Right cardiac atrium (tissue), 5 donors: ENCODE results near the gene TOB2. TPM values are rescaled to one million over a fixed set of nuclear protein-coding genes. Genes with fewer than 3 reads are reported as not detected.
"Not testable (repeated sequence)": the region's sequence is repeated elsewhere in the genome, so short reads cannot be mapped to it uniquely, and the experiment has no call there.

Experiments used
- ATAC-seq, 2 donors: fragments of 200-7000 bp; cut with Tn5 transposase; one replicate each; pipeline versions ENCODE4 v1.8.0 to v1.9.1; 2020; ENCODE audit warnings: moderate library complexity in 2 of 2, mild to moderate bottlenecking in 1 of 2
- DNase-seq, 3 donors: peaks; one replicate each; pipeline ENCODE4 v3.0.0-alpha.2; 2020
- H3K27ac ChIP-seq: one replicate; pipeline ENCODE4 v1.5.1; 2013; ENCODE audit warnings: mild to moderate bottlenecking, low read length, control low read depth, moderate library complexity
- H3K27me3 ChIP-seq: one replicate; pipeline ENCODE4 v1.6.1; 2013; ENCODE audit not compliant: control insufficient read depth, insufficient read depth
- H3K4me1 ChIP-seq: one replicate; pipeline ENCODE4 v1.6.1; 2013; ENCODE audit warnings: low read length; ENCODE audit not compliant: control insufficient read depth, insufficient read depth
- H3K4me3 ChIP-seq: one replicate; pipeline ENCODE4 v1.5.1; 2013; ENCODE audit warnings: low read length, control low read depth
- H3K9me3 ChIP-seq: one replicate; pipeline ENCODE4 v1.6.1; 2013; ENCODE audit warnings: low read length; ENCODE audit not compliant: control insufficient read depth
- WGBS: extraction: QIAGEN DNeasy Blood & Tissue Kit; methylation state at CpG from one replicate; pipeline ENCODE4 v1.1.7; 2013; 5-methylcytosine and 5-hydroxymethylcytosine counted together
- intact Hi-C, 4 donors: fragments of 100-400 bp; cut with DNase I; formaldehyde crosslinking; loops; one replicate each; pipeline versions ENCODE4 v1.11.0 to v1.14.0; 2022 to 2023
- polyA plus RNA-seq: library from polyadenylated mRNA; stranded (reverse); fragments of 200-250 nt; gene quantifications from one replicate; pipeline ENCODE4 v1.2.3, GENCODE V29; 2013
- total RNA-seq, 4 donors: library from RNA; stranded (reverse); fragmentation: NEBNext Ultra II Directional; extraction: Animal tissue kit (Norgen Biotek cat#: 25700); gene quantifications; one replicate each; pipeline ENCODE4 v1.2.1, GENCODE V29; 2021
- donor health status: healthy with polysubstance abuse.
- donor health status: DM: no; HTN: yes; CAD: no.
- donor health status: DM: no; HTN: no; CAD: no.
- donor health status: DM: no; HTN: yes; CAD: no; lungs with severe emphysema.
- donor health status: DM: yes; HTN: yes; CAD: no.

The TOB2 gene
- total and polyA plus RNA-seq, 5 donors = 39.4 to 72.7 (median 68.4) TPM

- H3K4me3 ChIP-seq = no peak overlapping the region
- WGBS = 92% methylated on average over 4 of the region's 4 CpGs
Measured at GRCh38 chr22:41461901-41462300, 15.3 kb upstream of the TOB2 start.

GRCh38 chr22:41460071-41460470 lies 13.5 kb upstream of the TOB2 start:
- not testable (repeated sequence) for H3K27ac ChIP-seq, H3K27me3 ChIP-seq, H3K4me3 ChIP-seq, H3K4me1 ChIP-seq, H3K9me3 ChIP-seq
- 56% methylated on average over 5 of the region's 5 CpGs for WGBS
- ATAC-seq (peak in 1 of 2 donors; percentile 49), DNase-seq (peak; percentile 47 to 79 (median 78))
- intact Hi-C loops = loop anchor here in 1 of 4 donors (10.0 kb wide), 1 partner anchor 55 kb away; no protein-coding TSS in a partner anchor

More at GRCh38 chr22:41461901-41462300, 15.3 kb upstream of the TOB2 start:
- no peak overlapping the region for H3K27ac ChIP-seq
- DNase-seq (no peak), ATAC-seq (no peak)
- no peaks in the 10 kb centered on the region for H3K4me1 ChIP-seq
- intact Hi-C loops = loop anchor here in 1 of 4 donors (10.0 kb wide), 1 partner anchor 53 kb away; no protein-coding TSS in a partner anchor
- H3K9me3 ChIP-seq = no peaks in the 10 kb centered on the region
- no peaks in the 10 kb centered on the region for H3K27me3 ChIP-seq

- Histone ChIP-seq H3K4me3 (no peak overlapping the region), H3K27ac (no peak overlapping the region), H3K27me3 (no peaks in the 10 kb centered on the region), H3K9me3 (no peaks in the 10 kb centered on the region), H3K4me1 (no peaks in the 10 kb centered on the region)
- 63% methylated on average over 1 of the region's 1 CpG for WGBS
- intact Hi-C loops = no loop called here
- ATAC-seq (no peak), DNase-seq (no peak)
Measured at GRCh38 chr22:41459431-41459830, 12.8 kb upstream of the TOB2 start.

- ATAC-seq = no peak
- H3K4me3 ChIP-seq = no peak overlapping the region
- intact Hi-C loops = no loop called here
- 82% methylated on average over 7 of the region's 7 CpGs for WGBS
- no peaks in the 10 kb centered on the region for H3K27me3 ChIP-seq
- no peak overlapping the region for H3K27ac ChIP-seq
- DNase-seq = no peak
- H3K9me3 ChIP-seq = no peaks in the 10 kb centered on the region
- no peaks in the 10 kb centered on the region for H3K4me1 ChIP-seq
Measured at GRCh38 chr22:41458161-41458728, 11.6 kb upstream of the TOB2 start.

- under 1% methylated on average over 28 of the region's 28 CpGs for WGBS
- H3K4me3 ChIP-seq = peak overlapping the region; percentile 93
- no peaks in the 10 kb centered on the region for H3K4me1 ChIP-seq
- peak; percentile 86 to 90 for ATAC-seq
- peak overlapping the region; percentile 98 for H3K27ac ChIP-seq
- peak; percentile 96 to 98 (median 98) for DNase-seq
- H3K27me3 ChIP-seq = no peaks in the 10 kb centered on the region
- H3K9me3 ChIP-seq = no peaks in the 10 kb centered on the region
- intact Hi-C loops = no loop called here
Measured at GRCh38 chr22:41448189-41448808, 1.7 kb upstream of the TOB2 start.

GRCh38 chr22:41447435-41448188 lies 1.0 kb upstream of the TOB2 start:
- Histone ChIP-seq H3K4me1 (no peaks in the 10 kb centered on the region), H3K9me3 (no peaks in the 10 kb centered on the region), H3K4me3 (peak overlapping the region; percentile 93), H3K27me3 (no peaks in the 10 kb centered on the region), H3K27ac (peak overlapping the region; percentile 98)
- under 1% methylated on average over 63 of the region's 63 CpGs for WGBS
- ATAC-seq = peak; percentile 46 to 47
- DNase-seq = peak; percentile 77 to 90 (median 90)
- intact Hi-C loops = no loop called here

- 1% methylated on average over 34 of the region's 34 CpGs for WGBS
- intact Hi-C loops = no loop called here
- Histone ChIP-seq H3K27me3 (no peaks in the 10 kb centered on the region), H3K4me1 (no peaks in the 10 kb centered on the region), H3K27ac (peak overlapping the region; percentile 98), H3K9me3 (no peaks in the 10 kb centered on the region), H3K4me3 (peak overlapping the region; percentile 93)
- no peak for ATAC-seq
- peak; percentile 44 to 79 (median 77) for DNase-seq
Measured at GRCh38 chr22:41446057-41446501, 522 bp downstream of the TOB2 start.

- under 1% methylated on average over 22 of the region's 22 CpGs for WGBS
- peak overlapping the region; percentile 98 for H3K27ac ChIP-seq
- peak overlapping the region; percentile 93 for H3K4me3 ChIP-seq
- H3K27me3 ChIP-seq = no peaks in the 10 kb centered on the region
- no peaks in the 10 kb centered on the region for H3K4me1 ChIP-seq
- ATAC-seq (no peak), DNase-seq (peak in 1 of 3 donors; percentile 78)
- no peaks in the 10 kb centered on the region for H3K9me3 ChIP-seq
- intact Hi-C loops = no loop called here
Measured at GRCh38 chr22:41445129-41446056, 1.2 kb downstream of the TOB2 start.

GRCh38 chr22:41444360-41445128 lies 2.1 kb downstream of the TOB2 start:
- Histone ChIP-seq H3K9me3 (no peaks in the 10 kb centered on the region), H3K4me1 (peaks cover 3% of the 10 kb centered on the region), H3K4me3 (peak overlapping the region; percentile 93), H3K27me3 (no peaks in the 10 kb centered on the region), H3K27ac (peak overlapping the region; percentile 98)
- ATAC-seq (peak; percentile 70 to 73), DNase-seq (peak; percentile 94 to 96 (median 96))
- under 1% methylated on average over 35 of the region's 35 CpGs for WGBS
- intact Hi-C loops = no loop called here
